ENCODE measurements around the gene TCP11L2. TPM values are rescaled to one million over a fixed set of nuclear protein-coding genes. Genes with fewer than 3 reads are reported as not detected.
A peak's percentile ranks its signal among the peaks of the same experiment; 100 is the strongest.

TCP11L2 gene
- total and polyA plus RNA-seq, 2 of the 13 experiments (the other 11 are each of a cell fraction or from before 2014, with no cell fraction given), result 4.6 to 24.1 TPM

DNA sequence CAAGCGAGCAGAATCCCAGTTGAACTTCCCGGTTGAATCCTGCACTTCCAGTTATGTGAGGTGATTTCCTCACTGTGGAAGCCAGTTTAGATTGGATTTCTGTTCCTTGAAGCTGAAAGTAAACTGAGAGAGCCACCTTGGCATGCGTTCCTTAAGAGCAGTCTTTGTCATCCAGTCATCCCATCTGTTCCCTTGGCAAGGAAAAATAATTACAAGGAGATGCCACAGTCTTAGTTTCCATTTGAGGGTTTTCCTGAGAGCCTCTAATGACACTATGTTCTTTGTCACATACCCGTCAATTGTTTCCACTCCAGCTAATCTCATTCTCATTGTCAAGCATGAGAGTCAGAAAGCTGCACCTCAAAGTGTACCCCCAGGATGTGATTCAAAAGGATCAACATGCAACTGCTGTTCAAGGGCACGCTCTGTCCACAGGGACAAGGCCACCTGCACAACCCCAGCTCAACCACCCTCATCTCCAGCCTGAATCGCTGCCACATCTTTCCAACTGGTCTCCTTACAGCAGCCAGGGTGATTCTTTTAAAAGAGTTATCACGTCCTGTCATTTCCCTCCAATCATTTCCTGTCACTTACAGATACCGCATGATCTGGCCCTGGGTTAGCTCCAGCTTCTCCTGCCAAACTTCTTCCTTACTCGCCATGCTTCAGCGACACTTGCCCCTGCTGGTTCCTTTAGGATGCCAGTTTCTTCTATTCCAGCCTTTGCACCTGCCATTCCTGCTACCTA lies 18.0 kb upstream of the TCP11L2 start (continued):
- TF ChIP-seq, protein P1, sequence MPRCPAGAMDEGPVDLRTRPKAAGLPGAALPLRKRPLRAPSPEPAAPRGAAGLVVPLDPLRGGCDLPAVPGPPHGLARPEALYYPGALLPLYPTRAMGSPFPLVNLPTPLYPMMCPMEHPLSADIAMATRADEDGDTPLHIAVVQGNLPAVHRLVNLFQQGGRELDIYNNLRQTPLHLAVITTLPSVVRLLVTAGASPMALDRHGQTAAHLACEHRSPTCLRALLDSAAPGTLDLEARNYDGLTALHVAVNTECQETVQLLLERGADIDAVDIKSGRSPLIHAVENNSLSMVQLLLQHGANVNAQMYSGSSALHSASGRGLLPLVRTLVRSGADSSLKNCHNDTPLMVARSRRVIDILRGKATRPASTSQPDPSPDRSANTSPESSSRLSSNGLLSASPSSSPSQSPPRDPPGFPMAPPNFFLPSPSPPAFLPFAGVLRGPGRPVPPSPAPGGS (CRISPR knock-in tag; IDR thresholded peaks at IDR 0.05), result peak; percentile 52; the same call in 1 of the 2 replicates
- peak; percentile 57 for TF ChIP-seq CEBPG (CRISPR knock-in tag; IDR thresholded peaks at IDR 0.05)
- peak; percentile 74; the same call in 1 of the 2 replicates for TF ChIP-seq ZNF788 (CRISPR knock-in tag; IDR thresholded peaks at IDR 0.05; ENCODE audit: borderline replicate concordance)
- TF ChIP-seq ZFP36 (IDR thresholded peaks at IDR 0.05; ENCODE audit: borderline replicate concordance, low read depth, low read length, partially characterized antibody), result no peak
- TF ChIP-seq CENPT (CRISPR knock-in tag; IDR thresholded peaks at IDR 0.05; ENCODE audit: low read depth), result no peak
- TF ChIP-seq NAIF1 (CRISPR knock-in tag; IDR thresholded peaks at IDR 0.05; ENCODE audit: borderline replicate concordance), result no peak
- TF ChIP-seq ATF1 (CRISPR knock-in tag; IDR thresholded peaks at IDR 0.05), result no peak; the same call in 1 of the 2 replicates
- TF ChIP-seq ZNF180 (CRISPR knock-in tag; IDR thresholded peaks at IDR 0.05; ENCODE audit: borderline replicate concordance, low read depth), result no peak
- no peak for TF ChIP-seq ZNF709 (CRISPR knock-in tag; IDR thresholded peaks at IDR 0.05)
- TF ChIP-seq, protein P2, sequence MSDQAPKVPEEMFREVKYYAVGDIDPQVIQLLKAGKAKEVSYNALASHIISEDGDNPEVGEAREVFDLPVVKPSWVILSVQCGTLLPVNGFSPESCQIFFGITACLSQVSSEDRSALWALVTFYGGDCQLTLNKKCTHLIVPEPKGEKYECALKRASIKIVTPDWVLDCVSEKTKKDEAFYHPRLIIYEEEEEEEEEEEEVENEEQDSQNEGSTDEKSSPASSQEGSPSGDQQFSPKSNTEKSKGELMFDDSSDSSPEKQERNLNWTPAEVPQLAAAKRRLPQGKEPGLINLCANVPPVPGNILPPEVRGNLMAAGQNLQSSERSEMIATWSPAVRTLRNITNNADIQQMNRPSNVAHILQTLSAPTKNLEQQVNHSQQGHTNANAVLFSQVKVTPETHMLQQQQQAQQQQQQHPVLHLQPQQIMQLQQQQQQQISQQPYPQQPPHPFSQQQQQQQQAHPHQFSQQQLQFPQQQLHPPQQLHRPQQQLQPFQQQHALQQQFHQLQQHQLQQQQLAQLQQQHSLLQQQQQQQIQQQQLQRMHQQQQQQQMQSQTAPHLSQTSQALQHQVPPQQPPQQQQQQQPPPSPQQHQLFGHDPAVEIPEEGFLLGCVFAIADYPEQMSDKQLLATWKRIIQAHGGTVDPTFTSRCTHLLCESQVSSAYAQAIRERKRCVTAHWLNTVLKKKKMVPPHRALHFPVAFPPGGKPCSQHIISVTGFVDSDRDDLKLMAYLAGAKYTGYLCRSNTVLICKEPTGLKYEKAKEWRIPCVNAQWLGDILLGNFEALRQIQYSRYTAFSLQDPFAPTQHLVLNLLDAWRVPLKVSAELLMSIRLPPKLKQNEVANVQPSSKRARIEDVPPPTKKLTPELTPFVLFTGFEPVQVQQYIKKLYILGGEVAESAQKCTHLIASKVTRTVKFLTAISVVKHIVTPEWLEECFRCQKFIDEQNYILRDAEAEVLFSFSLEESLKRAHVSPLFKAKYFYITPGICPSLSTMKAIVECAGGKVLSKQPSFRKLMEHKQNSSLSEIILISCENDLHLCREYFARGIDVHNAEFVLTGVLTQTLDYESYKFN (CRISPR knock-in tag; conservative IDR thresholded peaks at IDR 0.05), result peak; percentile 96
- TF ChIP-seq ZNF670 (CRISPR knock-in tag; IDR thresholded peaks at IDR 0.05; ENCODE audit: borderline replicate concordance), result no peak
- no peak for TF ChIP-seq MAFG (CRISPR knock-in tag; IDR thresholded peaks at IDR 0.05)
- no peak for TF ChIP-seq GABPA (IDR thresholded peaks at IDR 0.05; ENCODE audit: low read depth, low read length)
- TF ChIP-seq GABPA (CRISPR knock-in tag; IDR thresholded peaks at IDR 0.05; ENCODE audit: low read depth), result no peak; the same call in 1 of the 2 replicates
- TF ChIP-seq DMAP1 (CRISPR knock-in tag; IDR thresholded peaks at IDR 0.05), result no peak
- peak; percentile 97 for TF ChIP-seq GATAD2A (CRISPR knock-in tag; IDR thresholded peaks at IDR 0.05)
- 0 out of 2 replicates have a peak, but pooled peaks have one; percentile 48 for TF ChIP-seq FOXC1 (CRISPR knock-in tag; IDR thresholded peaks at IDR 0.05; ENCODE audit: borderline replicate concordance)
- no peak for TF ChIP-seq ZSCAN12 (CRISPR knock-in tag; IDR thresholded peaks at IDR 0.05)
- TF ChIP-seq, protein P3, sequence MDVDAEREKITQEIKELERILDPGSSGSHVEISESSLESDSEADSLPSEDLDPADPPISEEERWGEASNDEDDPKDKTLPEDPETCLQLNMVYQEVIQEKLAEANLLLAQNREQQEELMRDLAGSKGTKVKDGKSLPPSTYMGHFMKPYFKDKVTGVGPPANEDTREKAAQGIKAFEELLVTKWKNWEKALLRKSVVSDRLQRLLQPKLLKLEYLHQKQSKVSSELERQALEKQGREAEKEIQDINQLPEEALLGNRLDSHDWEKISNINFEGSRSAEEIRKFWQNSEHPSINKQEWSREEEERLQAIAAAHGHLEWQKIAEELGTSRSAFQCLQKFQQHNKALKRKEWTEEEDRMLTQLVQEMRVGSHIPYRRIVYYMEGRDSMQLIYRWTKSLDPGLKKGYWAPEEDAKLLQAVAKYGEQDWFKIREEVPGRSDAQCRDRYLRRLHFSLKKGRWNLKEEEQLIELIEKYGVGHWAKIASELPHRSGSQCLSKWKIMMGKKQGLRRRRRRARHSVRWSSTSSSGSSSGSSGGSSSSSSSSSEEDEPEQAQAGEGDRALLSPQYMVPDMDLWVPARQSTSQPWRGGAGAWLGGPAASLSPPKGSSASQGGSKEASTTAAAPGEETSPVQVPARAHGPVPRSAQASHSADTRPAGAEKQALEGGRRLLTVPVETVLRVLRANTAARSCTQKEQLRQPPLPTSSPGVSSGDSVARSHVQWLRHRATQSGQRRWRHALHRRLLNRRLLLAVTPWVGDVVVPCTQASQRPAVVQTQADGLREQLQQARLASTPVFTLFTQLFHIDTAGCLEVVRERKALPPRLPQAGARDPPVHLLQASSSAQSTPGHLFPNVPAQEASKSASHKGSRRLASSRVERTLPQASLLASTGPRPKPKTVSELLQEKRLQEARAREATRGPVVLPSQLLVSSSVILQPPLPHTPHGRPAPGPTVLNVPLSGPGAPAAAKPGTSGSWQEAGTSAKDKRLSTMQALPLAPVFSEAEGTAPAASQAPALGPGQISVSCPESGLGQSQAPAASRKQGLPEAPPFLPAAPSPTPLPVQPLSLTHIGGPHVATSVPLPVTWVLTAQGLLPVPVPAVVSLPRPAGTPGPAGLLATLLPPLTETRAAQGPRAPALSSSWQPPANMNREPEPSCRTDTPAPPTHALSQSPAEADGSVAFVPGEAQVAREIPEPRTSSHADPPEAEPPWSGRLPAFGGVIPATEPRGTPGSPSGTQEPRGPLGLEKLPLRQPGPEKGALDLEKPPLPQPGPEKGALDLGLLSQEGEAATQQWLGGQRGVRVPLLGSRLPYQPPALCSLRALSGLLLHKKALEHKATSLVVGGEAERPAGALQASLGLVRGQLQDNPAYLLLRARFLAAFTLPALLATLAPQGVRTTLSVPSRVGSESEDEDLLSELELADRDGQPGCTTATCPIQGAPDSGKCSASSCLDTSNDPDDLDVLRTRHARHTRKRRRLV (CRISPR knock-in tag; IDR thresholded peaks at IDR 0.05), result no peak
- TF ChIP-seq MTF1 (CRISPR knock-in tag; IDR thresholded peaks at IDR 0.05), result no peak
